ENCODE results near the gene MTARC1. TPM values are rescaled to one million over a fixed set of nuclear protein-coding genes. Genes with fewer than 3 reads are reported as not detected.

MTARC1 gene
- total RNA-seq, 1 donor = 9.7 TPM

GRCh38 chr1:220825819-220826551, 39.3 kb downstream of the MTARC1 start:
- H3K4me1 ChIP-seq (ENCODE audit: insufficient read depth, low read length) = no peaks in the 10 kb centered on the region
- H3K9me3 ChIP-seq (ENCODE audit: low read depth, low read length) = no peaks in the 10 kb centered on the region
- H3K27me3 ChIP-seq (ENCODE audit: insufficient read depth, low read length) = no peaks in the 10 kb centered on the region
- H3K4me3 ChIP-seq (ENCODE audit: low read length) = no peak overlapping the region

DNA sequence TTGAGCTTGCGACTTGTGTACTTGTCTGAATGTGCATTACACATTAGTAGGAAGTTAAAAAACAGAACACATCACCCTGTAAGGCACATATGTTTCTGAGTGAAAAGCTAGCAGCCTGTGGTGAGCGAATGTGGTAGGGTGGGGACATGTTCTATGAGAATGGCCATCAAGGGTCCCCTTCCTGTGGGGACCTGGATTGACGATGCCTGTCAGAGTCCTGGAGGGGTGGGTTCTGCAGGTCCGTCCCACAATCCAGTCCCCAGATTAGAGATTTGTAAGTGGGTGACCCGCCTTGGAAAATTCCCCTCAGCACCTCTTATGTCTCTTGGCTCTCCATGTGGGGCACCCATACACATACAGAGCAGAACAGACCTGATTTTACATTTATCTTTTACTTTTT, 40.0 kb downstream of the MTARC1 start:
- no peaks in the 10 kb centered on the region for H3K9me3 ChIP-seq (ENCODE audit: low read depth, low read length)
- H3K4me3 ChIP-seq (ENCODE audit: low read length) = no peak overlapping the region
- H3K27me3 ChIP-seq (ENCODE audit: insufficient read depth, low read length) = no peaks in the 10 kb centered on the region
- H3K4me1 ChIP-seq (ENCODE audit: insufficient read depth, low read length) = no peaks in the 10 kb centered on the region

DNA sequence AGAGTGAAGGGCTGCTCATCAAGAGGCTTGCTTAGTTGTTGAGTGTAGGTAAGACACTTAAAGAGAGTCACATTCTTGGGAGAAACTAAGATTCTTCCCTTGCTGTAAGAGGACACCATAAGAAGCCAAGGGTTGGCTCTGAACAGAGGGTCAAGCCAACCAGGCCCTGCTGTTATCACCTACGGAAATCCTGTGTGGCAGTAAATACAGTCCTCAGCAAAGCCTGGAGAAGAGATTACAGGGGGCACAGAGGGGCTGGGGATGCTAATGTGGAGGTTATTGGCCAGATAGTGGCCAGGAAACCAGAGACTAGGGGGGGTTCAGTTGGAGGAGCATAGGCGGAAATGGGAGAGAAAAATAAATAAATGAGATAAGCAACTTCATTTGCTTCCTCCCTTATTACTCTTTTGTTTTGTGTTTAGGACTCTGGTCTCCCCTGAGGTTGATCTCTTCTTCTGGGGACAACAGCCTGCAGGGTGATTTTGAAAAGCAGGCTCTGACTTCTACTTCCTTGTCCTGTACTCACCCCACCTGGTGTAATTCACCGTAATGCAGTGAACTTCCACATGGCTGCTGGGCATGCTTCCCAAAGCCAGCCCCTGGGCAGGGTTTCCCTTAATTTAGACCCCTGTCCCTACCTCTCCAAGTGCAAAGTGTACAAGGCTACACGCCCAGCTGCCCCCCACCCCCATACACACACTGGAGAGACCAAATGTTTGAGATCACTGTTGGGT, 40.9 kb downstream of the MTARC1 start:
- Histone ChIP-seq H3K4me1 (ENCODE audit: insufficient read depth, low read length) (no peaks in the 10 kb centered on the region), H3K9me3 (ENCODE audit: low read depth, low read length) (no peaks in the 10 kb centered on the region), H3K4me3 (ENCODE audit: low read length) (no peak overlapping the region), H3K27me3 (ENCODE audit: insufficient read depth, low read length) (no peaks in the 10 kb centered on the region)

GRCh38 chr1:220828179-220828490, 41.4 kb downstream of the MTARC1 start:
- no peak overlapping the region for H3K4me3 ChIP-seq (ENCODE audit: low read length)
- no peaks in the 10 kb centered on the region for H3K4me1 ChIP-seq (ENCODE audit: insufficient read depth, low read length)
- no peaks in the 10 kb centered on the region for H3K9me3 ChIP-seq (ENCODE audit: low read depth, low read length)

GRCh38 chr1:220828950-220829586, 42.4 kb downstream of the MTARC1 start:
- Histone ChIP-seq H3K9me3 (ENCODE audit: low read depth, low read length) (no peaks in the 10 kb centered on the region), H3K4me3 (ENCODE audit: low read length) (no peak overlapping the region), H3K27me3 (ENCODE audit: insufficient read depth, low read length) (no peaks in the 10 kb centered on the region), H3K4me1 (ENCODE audit: insufficient read depth, low read length) (no peaks in the 10 kb centered on the region)

More at GRCh38 chr1:220828179-220828490, 41.4 kb downstream of the MTARC1 start:
- no peaks in the 10 kb centered on the region for H3K27me3 ChIP-seq (ENCODE audit: insufficient read depth, low read length)

DNA sequence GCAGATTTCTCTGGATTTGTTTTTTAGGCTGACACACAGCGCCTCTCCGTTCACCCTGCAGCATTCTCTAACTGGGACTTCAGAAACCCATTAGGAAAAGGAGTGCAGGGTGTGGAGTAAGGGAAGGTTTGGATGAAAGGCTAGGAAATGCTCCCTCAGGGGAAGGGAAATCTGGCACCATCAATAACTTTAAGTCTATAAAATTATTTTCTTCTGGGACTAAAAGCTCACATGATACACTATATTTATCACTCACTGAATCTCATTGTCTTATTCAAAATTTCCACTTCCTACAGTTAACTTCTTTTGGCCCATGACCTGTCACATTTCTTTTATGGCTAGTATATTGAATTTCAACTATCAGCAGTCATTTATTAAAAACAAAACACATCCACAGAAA, 46.7 kb downstream of the MTARC1 start:
- Histone ChIP-seq H3K4me1 (ENCODE audit: insufficient read depth, low read length) (no peaks in the 10 kb centered on the region), H3K27me3 (ENCODE audit: insufficient read depth, low read length) (no peaks in the 10 kb centered on the region), H3K9me3 (ENCODE audit: low read depth, low read length) (no peaks in the 10 kb centered on the region), H3K4me3 (ENCODE audit: low read length) (no peak overlapping the region)

DNA sequence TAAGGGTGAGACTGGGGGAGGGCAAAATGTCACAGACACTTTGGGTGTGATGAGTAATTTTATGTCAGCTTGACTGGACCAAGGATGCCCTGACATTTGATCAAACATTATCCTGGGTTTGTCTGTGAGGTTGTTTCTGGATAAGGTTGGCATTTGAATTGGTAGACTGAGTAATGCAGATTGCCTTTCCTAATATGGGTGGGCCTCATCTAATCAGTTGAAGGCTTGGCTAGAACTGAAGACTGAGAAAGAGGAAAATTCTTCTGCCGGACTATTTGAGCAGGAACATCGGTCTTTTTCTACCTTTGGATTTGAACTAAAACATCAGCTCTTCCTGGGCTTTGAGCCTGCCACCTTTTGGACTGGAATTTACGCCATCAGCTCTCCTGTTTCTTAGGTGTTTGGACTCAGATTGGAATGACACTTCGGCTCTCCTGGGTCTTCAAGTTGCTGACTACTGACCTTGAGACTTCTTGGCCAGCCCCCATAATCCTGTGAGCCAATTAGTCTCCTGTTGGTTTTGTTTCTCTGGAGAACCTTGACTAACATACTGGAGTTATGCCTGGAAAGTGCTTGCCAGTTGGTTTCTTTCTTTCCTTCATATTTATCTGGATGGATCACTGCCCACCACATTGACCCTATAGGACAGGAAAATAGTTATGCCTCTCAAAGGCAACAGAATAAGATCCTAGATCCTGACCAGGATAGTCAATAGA, 47.6 kb downstream of the MTARC1 start:
- Histone ChIP-seq H3K9me3 (ENCODE audit: low read depth, low read length) (no peaks in the 10 kb centered on the region), H3K4me1 (ENCODE audit: insufficient read depth, low read length) (no peaks in the 10 kb centered on the region), H3K27me3 (ENCODE audit: insufficient read depth, low read length) (no peaks in the 10 kb centered on the region), H3K4me3 (ENCODE audit: low read length) (no peak overlapping the region)

Other genes starting within 250 kb of the MTARC1 start
- 1.3 TPM for gene C1orf115, start 96.5 kb upstream of the MTARC1 start, total RNA-seq
- gene MTARC2, start 38.6 kb upstream of the MTARC1 start, total RNA-seq = 1.0 TPM
- gene HLX, start 92.5 kb downstream of the MTARC1 start, total RNA-seq = 7.6 TPM

All from mononuclear cell (primary cell).